C4-2B (cell line): ENCODE measurements around the gene PRKG1.

ENCODE experiments used
- ZFX ChIP-seq: fragments of 450-650 bp; IDR thresholded peaks from 2 replicates; pipeline ENCODE4 v1.6.1; 2017
- TF ChIP-seq, protein P1 (sequence below): fragments of 450-650 bp; conservative IDR thresholded peaks from 2 replicates; pipeline ENCODE4 v1.5.1; 2017; ENCODE audit warnings: mild to moderate bottlenecking

- TF ChIP-seq, protein P1, sequence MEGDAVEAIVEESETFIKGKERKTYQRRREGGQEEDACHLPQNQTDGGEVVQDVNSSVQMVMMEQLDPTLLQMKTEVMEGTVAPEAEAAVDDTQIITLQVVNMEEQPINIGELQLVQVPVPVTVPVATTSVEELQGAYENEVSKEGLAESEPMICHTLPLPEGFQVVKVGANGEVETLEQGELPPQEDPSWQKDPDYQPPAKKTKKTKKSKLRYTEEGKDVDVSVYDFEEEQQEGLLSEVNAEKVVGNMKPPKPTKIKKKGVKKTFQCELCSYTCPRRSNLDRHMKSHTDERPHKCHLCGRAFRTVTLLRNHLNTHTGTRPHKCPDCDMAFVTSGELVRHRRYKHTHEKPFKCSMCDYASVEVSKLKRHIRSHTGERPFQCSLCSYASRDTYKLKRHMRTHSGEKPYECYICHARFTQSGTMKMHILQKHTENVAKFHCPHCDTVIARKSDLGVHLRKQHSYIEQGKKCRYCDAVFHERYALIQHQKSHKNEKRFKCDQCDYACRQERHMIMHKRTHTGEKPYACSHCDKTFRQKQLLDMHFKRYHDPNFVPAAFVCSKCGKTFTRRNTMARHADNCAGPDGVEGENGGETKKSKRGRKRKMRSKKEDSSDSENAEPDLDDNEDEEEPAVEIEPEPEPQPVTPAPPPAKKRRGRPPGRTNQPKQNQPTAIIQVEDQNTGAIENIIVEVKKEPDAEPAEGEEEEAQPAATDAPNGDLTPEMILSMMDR, result no peak
- no peak for TF ChIP-seq ZFX
Measured at GRCh38 chr10:51544933-51545332, 470.6 kb downstream of the PRKG1 start.
